Endothelial cell of umbilical vein (primary cell): ENCODE results near the gene DAP. TPM values are rescaled to one million over a fixed set of nuclear protein-coding genes. Genes with fewer than 3 reads are reported as not detected.

Experiments used
- BruUV-seq: library from RNA; stranded (reverse); fragments of 400-500 nt; replicated peaks from 2 replicates; lab custom pipeline; 2021; lab: Mats Ljungman, UMichigan
- CTCF ChIA-PET: fragments of 300-600, 350-600 bp; sonication (Branson Sonifier 250); formaldehyde crosslinking; loops from one replicate; lab custom pipeline; 2021; ENCODE audit warnings: antibody characterized with exemption, inconsistent platforms; lab: Charles Lee
- POLR2A ChIA-PET: fragments of 300-600, 350-600 bp; sonication (Branson Sonifier 250); formaldehyde crosslinking; loops from one replicate; lab custom pipeline; 2021; ENCODE audit warnings: antibody characterized with exemption, inconsistent platforms; lab: Charles Lee
- DNase-seq: peaks from one replicate; pipeline ENCODE4 v3.0.0-alpha.2; 2011; ENCODE audit warnings: low read depth, low spot score
- FAIRE-seq: peaks from 2 replicates; lab custom pipeline; 2011; peaks lifted over from hg19 to GRCh38; lab: Jason Lieb, UNC
- H2AFZ ChIP-seq: 2 replicates; pipeline ENCODE4 v1.6.0; 2012; ENCODE audit warnings: low read depth, low read length, control low read depth, inconsistent platforms
- H3K27ac ChIP-seq: 2 replicates; pipeline ENCODE4 v1.5.1; 2011; ENCODE audit warnings: low read depth, mild to moderate bottlenecking, control low read depth, low read length, moderate library complexity; ENCODE audit not compliant: insufficient read depth
- H3K27me3 ChIP-seq, 2 experiments: 2 replicates each; pipeline versions ENCODE4 v1.6.0 to v1.6.1; 2011; ENCODE audit warnings: low read length in 2 of 2, mixed read lengths in 1 of 2; ENCODE audit not compliant: control insufficient read depth in 2 of 2, insufficient read depth in 2 of 2
- H3K36me3 ChIP-seq, 2 experiments: 2 replicates in 1 of 2; 3 replicates in 1 of 2; pipeline ENCODE4 v1.5.1; 2011; ENCODE audit warnings: low read length in 2 of 2, mild to moderate bottlenecking in 1 of 2, moderate library complexity in 1 of 2; ENCODE audit not compliant: control insufficient read depth in 2 of 2, insufficient read depth in 2 of 2; ENCODE audit errors: extremely low read depth in 1 of 2
- H3K4me1 ChIP-seq: 3 replicates; pipeline ENCODE4 v1.5.1; 2011; ENCODE audit warnings: mild to moderate bottlenecking, low read length; ENCODE audit not compliant: control insufficient read depth, insufficient read depth; ENCODE audit errors: extremely low read depth
- H3K4me2 ChIP-seq: 2 replicates; pipeline ENCODE4 v1.6.1; 2011; ENCODE audit warnings: low read length, control low read depth, mixed read lengths; ENCODE audit not compliant: insufficient read depth
- H3K4me3 ChIP-seq, 3 experiments: fragments of 200-600 bp in 1 of 3; sonication (generic), shearing (Covaris generic) in 1 of 3; replicated peaks in 1 of 3; 2 replicates each; pipeline ENCODE4 v1.5.1; 2011 to 2016; ENCODE audit warnings: control low read depth in 3 of 3, low read length in 3 of 3, mild to moderate bottlenecking in 2 of 3, inconsistent platforms in 1 of 3, low read depth in 1 of 3, moderate library complexity in 1 of 3; ENCODE audit not compliant: insufficient read depth in 1 of 3
- H3K79me2 ChIP-seq: 2 replicates; pipeline ENCODE4 v1.6.0; 2012; ENCODE audit warnings: low read length, inconsistent platforms; ENCODE audit not compliant: control insufficient read depth, insufficient read depth
- H3K9ac ChIP-seq: replicated peaks from 2 replicates; pipeline ENCODE3; 2011; ENCODE audit warnings: low read length, control low read depth; ENCODE audit not compliant: insufficient read depth; ENCODE audit errors: extremely low read depth
- H3K9me1 ChIP-seq: replicated peaks from 3 replicates; pipeline ENCODE4 v1.6.0; 2011; ENCODE audit warnings: mild to moderate bottlenecking, low read length; ENCODE audit not compliant: control insufficient read depth, insufficient read depth; ENCODE audit errors: extremely low read depth
- H3K9me3 ChIP-seq: replicated peaks from 2 replicates; pipeline ENCODE4 v1.5.1; 2012; ENCODE audit warnings: low read length, inconsistent platforms; ENCODE audit not compliant: control insufficient read depth, insufficient read depth
- H4K20me1 ChIP-seq: replicated peaks from 2 replicates; pipeline ENCODE3; 2011; ENCODE audit warnings: mild to moderate bottlenecking, low read length; ENCODE audit not compliant: control insufficient read depth, insufficient read depth; ENCODE audit errors: extremely low read depth
- EZH2 ChIP-seq: IDR thresholded peaks from 2 replicates; pipeline ENCODE4 v1.6.1; 2012; ENCODE audit warnings: borderline replicate concordance, low read depth, mild to moderate bottlenecking, moderate library complexity, low read length, inconsistent platforms; ENCODE audit not compliant: severe bottlenecking
- FOS ChIP-seq: IDR thresholded peaks from 2 replicates; pipeline ENCODE4 v1.6.1; 2011; ENCODE audit warnings: mild to moderate bottlenecking, low read length, moderate library complexity, borderline replicate concordance; ENCODE audit not compliant: insufficient read depth
- GATA2 ChIP-seq: IDR thresholded peaks from 2 replicates; pipeline ENCODE4 v1.7.0; 2011; ENCODE audit warnings: low read depth, mild to moderate bottlenecking, moderate library complexity, mixed read lengths, low read length; ENCODE audit not compliant: insufficient read length, insufficient read depth
- JUN ChIP-seq: IDR thresholded peaks from 2 replicates; pipeline ENCODE4 v1.6.1; 2011; ENCODE audit warnings: borderline replicate concordance, low read depth; ENCODE audit not compliant: insufficient read length, insufficient read depth
- MYC ChIP-seq: IDR thresholded peaks from one replicate; pipeline ENCODE4 v1.6.1; 2011; ENCODE audit warnings: mild to moderate bottlenecking, low read depth, low read length
- POLR2A ChIP-seq: IDR thresholded peaks from 2 replicates; pipeline ENCODE4 v1.6.1; 2012; ENCODE audit warnings: low read depth, mild to moderate bottlenecking, control low read depth, low read length
- POLR2AphosphoS5 ChIP-seq: IDR thresholded peaks from 2 replicates; pipeline ENCODE4 v1.6.1; 2012; ENCODE audit warnings: low read depth, mild to moderate bottlenecking, control low read depth, low read length, moderate library complexity; ENCODE audit not compliant: insufficient read depth
- dilution Hi-C: fragments of 300-500 bp; cut with MboI; formaldehyde crosslinking; loops from one replicate; pipeline ENCODE4 v1.15.0; 2019; ENCODE audit warnings: low sequenced_read_pairs; ENCODE audit not compliant: extremely low pct_ligation_motif_present
- intact Hi-C: fragments of 100-400 bp; cut with micrococcal nuclease; formaldehyde crosslinking; loops from one replicate; pipeline ENCODE4 v1.10.0; 2022
- polyA plus RNA-seq, 4 experiments: library from polyadenylated mRNA; depleted of rRNA in 3 of 4; stranded (reverse) in 3 of 4; unstranded in 1 of 4; fragments of >200 nt; gene quantifications; 2 replicates each; pipeline versions ENCODE4 v1.2.1 to v1.2.3, GENCODE V29; 2011 to 2012; ENCODE audit warnings: missing spikeins in 1 of 4
- total RNA-seq: library from RNA; stranded (reverse); gene quantifications from 2 replicates; pipeline ENCODE4 v1.2.3, GENCODE V29; 2021
- TF ChIP-seq, protein P1 (sequence below), 2 donors: IDR thresholded peaks; 1 replicate in 1 of 2; 2 replicates in 1 of 2; pipeline ENCODE4 v1.5.1; 2011; ENCODE audit warnings: low read length in 2 of 2, mild to moderate bottlenecking in 2 of 2, moderate library complexity in 2 of 2, control low read depth in 1 of 2, inconsistent platforms in 1 of 2, low read depth in 1 of 2; ENCODE audit not compliant: insufficient read depth in 1 of 2; ENCODE audit errors: extremely low read depth in 1 of 2
- TF ChIP-seq, protein P2 (sequence below): IDR thresholded peaks from 2 replicates; pipeline ENCODE4 v1.6.1; 2011; ENCODE audit not compliant: insufficient read depth, insufficient read length

DAP gene
- total and polyA plus RNA-seq, 2 donors (not counting 3 experiments of a cell fraction or from before 2014, with no cell fraction given) = 79.8 to 188 TPM

DNA sequence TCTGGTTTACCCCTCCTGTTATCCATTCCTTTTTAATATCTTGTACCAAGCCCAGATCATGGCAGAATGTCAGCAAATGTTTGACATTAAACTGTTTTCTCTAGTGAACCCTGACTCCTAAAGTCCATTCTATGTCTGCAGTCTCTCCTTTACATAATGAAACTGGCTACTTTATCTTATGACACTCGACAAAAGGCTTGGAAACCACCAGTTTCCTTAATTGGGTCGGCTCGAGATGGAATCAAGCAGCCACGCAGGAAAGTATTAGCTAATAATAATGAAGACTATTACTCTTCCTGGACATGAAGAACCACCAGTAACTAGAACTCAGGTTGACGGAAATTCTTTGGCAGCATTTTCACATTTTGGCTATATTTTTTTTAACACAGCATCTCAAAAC, 17.5 kb downstream of the DAP start:
- H3K27me3 ChIP-seq = no peaks in the 10 kb centered on the region
- H3K79me2 ChIP-seq = peaks cover 75% of the 10 kb centered on the region
- no peaks in the 10 kb centered on the region for H3K4me1 ChIP-seq
- H3K36me3 ChIP-seq = peaks cover 8 to 29% of the 10 kb centered on the region in 2 experiments
- peaks cover 3% of the 10 kb centered on the region for H4K20me1 ChIP-seq
- dilution Hi-C loops = no loop called here
- ChIA-PET CTCF (interaction anchor here (1.0 to 1.7 kb wide), 2 partner anchors 9 to 48 kb away, joined by 3 to 5 read pairs; no protein-coding TSS in a partner anchor), POLR2A (no interaction called here)
- no peak overlapping the region for H3K27ac ChIP-seq
- no peak overlapping the region for H2AFZ ChIP-seq
- no peak overlapping the region for H3K9ac ChIP-seq
- no TSS peak for BruUV-seq
- no peak overlapping the region for H3K4me2 ChIP-seq
- intact Hi-C loops = no loop called here
- FAIRE-seq = no peak
- no peak for TF ChIP-seq POLR2A
- TF ChIP-seq POLR2AphosphoS5 = no peak
- no peak for TF ChIP-seq EZH2
- no peak for TF ChIP-seq FOS
- no peak for TF ChIP-seq JUN
- TF ChIP-seq, protein P1, sequence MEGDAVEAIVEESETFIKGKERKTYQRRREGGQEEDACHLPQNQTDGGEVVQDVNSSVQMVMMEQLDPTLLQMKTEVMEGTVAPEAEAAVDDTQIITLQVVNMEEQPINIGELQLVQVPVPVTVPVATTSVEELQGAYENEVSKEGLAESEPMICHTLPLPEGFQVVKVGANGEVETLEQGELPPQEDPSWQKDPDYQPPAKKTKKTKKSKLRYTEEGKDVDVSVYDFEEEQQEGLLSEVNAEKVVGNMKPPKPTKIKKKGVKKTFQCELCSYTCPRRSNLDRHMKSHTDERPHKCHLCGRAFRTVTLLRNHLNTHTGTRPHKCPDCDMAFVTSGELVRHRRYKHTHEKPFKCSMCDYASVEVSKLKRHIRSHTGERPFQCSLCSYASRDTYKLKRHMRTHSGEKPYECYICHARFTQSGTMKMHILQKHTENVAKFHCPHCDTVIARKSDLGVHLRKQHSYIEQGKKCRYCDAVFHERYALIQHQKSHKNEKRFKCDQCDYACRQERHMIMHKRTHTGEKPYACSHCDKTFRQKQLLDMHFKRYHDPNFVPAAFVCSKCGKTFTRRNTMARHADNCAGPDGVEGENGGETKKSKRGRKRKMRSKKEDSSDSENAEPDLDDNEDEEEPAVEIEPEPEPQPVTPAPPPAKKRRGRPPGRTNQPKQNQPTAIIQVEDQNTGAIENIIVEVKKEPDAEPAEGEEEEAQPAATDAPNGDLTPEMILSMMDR (IDR thresholded peaks at IDR 0.05; ENCODE audit: extremely low read depth in 1 of 2, insufficient read depth in 1 of 2, low read depth in 1 of 2, low read length in 2 of 2) = no peak
- TF ChIP-seq MYC = no peak
- TF ChIP-seq, protein P2, sequence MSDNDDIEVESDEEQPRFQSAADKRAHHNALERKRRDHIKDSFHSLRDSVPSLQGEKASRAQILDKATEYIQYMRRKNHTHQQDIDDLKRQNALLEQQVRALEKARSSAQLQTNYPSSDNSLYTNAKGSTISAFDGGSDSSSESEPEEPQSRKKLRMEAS = no peak
- no peak for TF ChIP-seq GATA2
- no peak overlapping the region for H3K4me3 ChIP-seq
- no peaks in the 10 kb centered on the region for H3K9me1 ChIP-seq
- no peaks in the 10 kb centered on the region for H3K9me3 ChIP-seq
- DNase-seq = no peak
